ENCODE results near the gene CAST.

GRCh38 chr5:96708600-96708999, 46.4 kb downstream of the CAST start:
- TF ChIP-seq CTCF (IDR thresholded peaks at IDR 0.05; ENCODE audit: low read depth, low read length, poor library complexity, severe bottlenecking) (no peak), EZH2phosphoT487 (IDR thresholded peaks at IDR 0.05; ENCODE audit: borderline replicate concordance, low read length) (no peak)
